B cell (primary cell): ENCODE results near the gene CTNNA1. TPM values are rescaled to one million over a fixed set of nuclear protein-coding genes. Genes with fewer than 3 reads are reported as not detected.
"Not testable (repeated sequence)": the region's sequence is repeated elsewhere in the genome, so short reads cannot be mapped to it uniquely, and the experiment has no call there.

ENCODE experiments used
- ATAC-seq: fragments of 200-7000 bp; cut with Tn5 transposase; one replicate; pipeline ENCODE4 v1.10.0; 2021; ENCODE audit warnings: low read depth, mild to moderate bottlenecking, moderate number of reproducible peaks, moderate library complexity
- CTCF ChIA-PET: fragments of 350-600 bp; sonication (Branson Sonifier 250); formaldehyde crosslinking; loops from one replicate; lab custom pipeline; 2021; ENCODE audit warnings: antibody characterized with exemption, inconsistent platforms; lab: Charles Lee
- POLR2A ChIA-PET: fragments of 350-600 bp; sonication (Branson Sonifier 250); formaldehyde crosslinking; loops from one replicate; lab custom pipeline; 2021; ENCODE audit warnings: antibody characterized with exemption; lab: Charles Lee
- DNase-seq: peaks from one replicate; pipeline ENCODE4 v3.0.0; 2013
- H2AFZ ChIP-seq: 2 replicates; pipeline ENCODE4 v1.6.1; 2012; ENCODE audit warnings: mild to moderate bottlenecking, low read depth, low read length; ENCODE audit not compliant: insufficient read depth, poor library complexity, severe bottlenecking
- H3K27ac ChIP-seq, 2 donors: 1 replicate in 1 of 2; 2 replicates in 1 of 2; pipeline ENCODE4 v1.5.1; 2012 to 2013; ENCODE audit warnings: low read length in 2 of 2, mild to moderate bottlenecking in 2 of 2, moderate library complexity in 1 of 2
- H3K27me3 ChIP-seq, 4 experiments: fragments of 200-600 bp in 1 of 4; sonication (generic) in 1 of 4; replicated peaks in 1 of 4; 1 replicate in 2 of 4; 2 replicates in 2 of 4; pipeline versions ENCODE4 v1.6.1 to v1.7.0; 2013 to 2016; ENCODE audit warnings: low read length in 3 of 4, mild to moderate bottlenecking in 2 of 4, mixed read lengths in 1 of 4, moderate library complexity in 1 of 4; ENCODE audit not compliant: insufficient read depth in 4 of 4, control insufficient read depth in 3 of 4; ENCODE audit errors: control extremely low read depth in 1 of 4
- H3K36me3 ChIP-seq, 2 experiments: replicated peaks in 1 of 2; 1 replicate in 1 of 2; 2 replicates in 1 of 2; pipeline versions ENCODE4 v1.6.1 to v1.7.1; 2013; ENCODE audit warnings: low read length in 1 of 2; ENCODE audit not compliant: insufficient read depth in 2 of 2, control insufficient read depth in 1 of 2; ENCODE audit errors: control extremely low read depth in 1 of 2, extremely low read depth in 1 of 2
- H3K4me1 ChIP-seq, 2 donors: fragments of 200-600 bp in 1 of 2; sonication (generic) in 1 of 2; 1 replicate in 1 of 2; 2 replicates in 1 of 2; pipeline versions ENCODE4 v1.5.1 to v1.6.1; 2013 to 2017; ENCODE audit warnings: low read length in 2 of 2; ENCODE audit not compliant: control insufficient read depth in 2 of 2, insufficient read depth in 2 of 2
- H3K4me2 ChIP-seq: replicated peaks from 2 replicates; pipeline ENCODE3; 2012; ENCODE audit warnings: mild to moderate bottlenecking, low read depth, low read length; ENCODE audit not compliant: poor library complexity, severe bottlenecking
- H3K4me3 ChIP-seq, 5 experiments: fragments of 200-600 bp in 1 of 5; sonication (generic) in 1 of 5; 1 replicate in 3 of 5; 2 replicates in 2 of 5; pipeline versions ENCODE4 v1.5.1 to v1.7.0; 2011 to 2016; ENCODE audit warnings: low read length in 4 of 5, mild to moderate bottlenecking in 4 of 5, low read depth in 2 of 5, control low read depth in 1 of 5, moderate library complexity in 1 of 5; ENCODE audit not compliant: insufficient read depth in 1 of 5; ENCODE audit errors: control extremely low read depth in 1 of 5, extremely low read depth in 1 of 5
- H3K79me2 ChIP-seq: fragments of 200-600 bp; sonication (generic); one replicate; pipeline ENCODE4 v1.6.0; 2016; ENCODE audit warnings: low read length; ENCODE audit not compliant: control insufficient read depth, insufficient read depth
- H3K9ac ChIP-seq: fragments of 200-600 bp; sonication (generic); 2 replicates; pipeline ENCODE4 v1.6.1; 2017; ENCODE audit warnings: mild to moderate bottlenecking, low read length, moderate library complexity
- H3K9me3 ChIP-seq, 3 donors: one replicate each; pipeline versions ENCODE4 v1.6.1 to v1.7.1; 2013; ENCODE audit warnings: low read length in 2 of 3; ENCODE audit not compliant: control insufficient read depth in 2 of 3, insufficient read depth in 1 of 3; ENCODE audit errors: control extremely low read depth in 1 of 3
- H4K20me1 ChIP-seq: 2 replicates; pipeline ENCODE4 v1.6.0; 2012; ENCODE audit warnings: mild to moderate bottlenecking, low read length; ENCODE audit not compliant: insufficient read depth, control insufficient read depth, poor library complexity, severe bottlenecking
- H3K27ac Mint-ChIP-seq: one replicate; pipeline ENCODE4 v1.8.0; 2021; ENCODE audit warnings: mixed read lengths
- H3K27me3 Mint-ChIP-seq: one replicate; pipeline ENCODE4 v1.8.0; 2021; ENCODE audit warnings: mixed read lengths
- H3K4me1 Mint-ChIP-seq: one replicate; pipeline ENCODE4 v1.8.0; 2021; ENCODE audit warnings: mixed read lengths
- H3K4me3 Mint-ChIP-seq: one replicate; pipeline ENCODE4 v1.8.0; 2021; ENCODE audit warnings: mixed read lengths
- H3K9me3 Mint-ChIP-seq: one replicate; pipeline ENCODE4 v1.8.0; 2022; ENCODE audit warnings: mixed read lengths; ENCODE audit not compliant: insufficient read depth
- CTCF ChIP-seq: fragments of 200-600 bp; IDR thresholded peaks from one replicate; pipeline ENCODE4 v1.8.0; 2022; ENCODE audit warnings: antibody characterized with exemption, mild to moderate bottlenecking
- EZH2 ChIP-seq: IDR thresholded peaks from 2 replicates; pipeline ENCODE4 v1.6.1; 2012; ENCODE audit warnings: borderline replicate concordance, low read depth, mild to moderate bottlenecking, moderate library complexity, low read length; ENCODE audit not compliant: insufficient read depth, poor library complexity, severe bottlenecking
- WGBS: methylation state at CpG from one replicate; pipeline ENCODE4 v1.1.5; 2013; ENCODE audit warnings: missing lambda C conversion rate; ENCODE audit not compliant: insufficient coverage; 5-methylcytosine and 5-hydroxymethylcytosine counted together
- intact Hi-C: fragments of 100-400 bp; cut with micrococcal nuclease; formaldehyde crosslinking; loops from one replicate; pipeline ENCODE4 v1.10.0; 2022
- polyA plus RNA-seq: library from polyadenylated mRNA; depleted of rRNA; stranded (reverse); fragments of >200 nt; gene quantifications from 2 replicates; pipeline ENCODE4 v1.2.3, GENCODE V29; 2012
- total RNA-seq, 2 donors: library from RNA; stranded (reverse); fragments of 120-200 nt in 1 of 2; gene quantifications; 1 replicate in 1 of 2; 2 replicates in 1 of 2; pipeline versions ENCODE4 v1.2.3 to v1.2.4, GENCODE V29; 2013 to 2022

Gene CTNNA1
- total and polyA plus RNA-seq, 2 donors (not counting 1 experiment from before 2014, with no cell fraction given) = 22.7 to 96.0 TPM

GRCh38 chr5:138714694-138715093 lies 38.5 kb upstream of the CTNNA1 start:
- no peak overlapping the region for H3K27ac ChIP-seq
- no peaks in the 10 kb centered on the region for H3K9me3 Mint-ChIP-seq
- no peaks in the 10 kb centered on the region for H3K79me2 ChIP-seq
- no peak overlapping the region for H3K27ac Mint-ChIP-seq
- TF ChIP-seq CTCF = no peak
- TF ChIP-seq EZH2 = no peak
- H3K4me3 Mint-ChIP-seq = no peak overlapping the region
- H3K9ac ChIP-seq = no peak overlapping the region
- no peaks in the 10 kb centered on the region for H4K20me1 ChIP-seq
- ATAC-seq (no peak), DNase-seq (no peak)
- peaks cover 17% of the 10 kb centered on the region for H3K27me3 Mint-ChIP-seq
- no peaks in the 10 kb centered on the region for H3K4me1 ChIP-seq
- no peak overlapping the region for H3K4me2 ChIP-seq
- H2AFZ ChIP-seq = no peak overlapping the region
- ChIA-PET POLR2A (no interaction called here), CTCF (no interaction called here)
- peaks cover 0 to 3% (median 0%) of the 10 kb centered on the region in 4 experiments for H3K27me3 ChIP-seq
- H3K4me3 ChIP-seq = no peak overlapping the region
- intact Hi-C loops = no loop called here
- whole genome bisulfite sequencing = 57% methylated on average over 2 of the region's 3 CpGs
- no peaks in the 10 kb centered on the region for H3K4me1 Mint-ChIP-seq
- H3K36me3 ChIP-seq = no peaks in the 10 kb centered on the region
- H3K9me3 ChIP-seq = no peaks in the 10 kb centered on the region

GRCh38 chr5:138715931-138716432 lies 37.2 kb upstream of the CTNNA1 start:
- H3K27ac Mint-ChIP-seq, H3K9me3 Mint-ChIP-seq, H3K4me2 ChIP-seq, H3K27ac ChIP-seq, H4K20me1 ChIP-seq, H3K36me3 ChIP-seq, H3K4me3 Mint-ChIP-seq, H3K9ac ChIP-seq, H3K9me3 ChIP-seq, H2AFZ ChIP-seq, intact Hi-C loops, H3K4me1 ChIP-seq, ATAC-seq, H3K79me2 ChIP-seq, H3K4me3 ChIP-seq, POLR2A ChIA-PET, CTCF ChIA-PET, H3K27me3 ChIP-seq, DNase-seq, H3K4me1 Mint-ChIP-seq: not testable (repeated sequence)
- peaks cover 15% of the 10 kb centered on the region for H3K27me3 Mint-ChIP-seq
- WGBS = 73% methylated on average over 2 of the region's 8 CpGs
